ENCODE data around the gene CYP27A1. TPM values are rescaled to one million over a fixed set of nuclear protein-coding genes. Genes with fewer than 3 reads are reported as not detected.

The CYP27A1 gene
- total RNA-seq, 1 donor from 2014 or later: 273 TPM

DNA sequence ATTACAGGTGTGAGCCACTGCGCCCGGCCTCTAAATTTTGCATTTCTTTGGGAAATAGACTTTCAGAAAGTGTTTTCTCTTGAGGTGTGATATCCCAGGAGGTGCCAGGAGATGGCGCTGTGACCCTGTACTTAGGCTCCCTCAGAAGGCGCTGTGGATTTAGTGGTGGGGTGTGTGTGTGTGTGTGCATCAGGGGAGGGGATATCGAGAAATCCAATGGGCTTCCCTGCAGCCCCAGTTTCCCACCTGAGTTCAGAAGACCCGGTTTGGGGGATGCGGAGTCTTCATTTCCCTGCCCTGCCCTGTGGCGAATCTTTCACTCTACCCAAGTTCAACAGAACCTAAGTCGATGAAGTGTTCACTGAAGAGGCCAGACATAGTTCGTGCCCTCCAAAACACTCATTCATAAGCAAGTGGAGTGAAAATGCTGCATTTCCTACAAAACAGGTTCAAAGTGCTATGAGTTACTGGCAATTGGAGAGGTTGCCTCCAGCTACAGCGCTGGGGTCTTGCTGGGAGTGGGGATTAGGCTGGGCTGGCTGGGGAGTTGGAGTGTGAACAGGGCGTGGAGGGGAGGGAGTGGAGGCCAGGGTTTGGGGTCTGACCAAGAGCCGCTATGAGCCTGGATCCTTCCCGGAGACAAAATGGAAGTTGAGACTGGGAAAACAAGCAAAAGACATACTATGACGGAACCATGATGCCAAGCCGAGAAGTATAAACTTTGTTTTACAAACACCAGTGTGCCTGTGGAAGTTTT is 71.1 kb downstream of the CYP27A1 start:
- Histone ChIP-seq H3K27ac (no peak overlapping the region), H3K9me3 (no peaks in the 10 kb centered on the region), H3K4me3 (no peak overlapping the region), H3K27me3 (ENCODE audit: low read depth) (peaks cover 69% of the 10 kb centered on the region), H3K4me1 (no peaks in the 10 kb centered on the region), H3K36me3 (no peaks in the 10 kb centered on the region)
- intact Hi-C loops (cut with DNase I): no loop called here
- TF ChIP-seq, protein P1, sequence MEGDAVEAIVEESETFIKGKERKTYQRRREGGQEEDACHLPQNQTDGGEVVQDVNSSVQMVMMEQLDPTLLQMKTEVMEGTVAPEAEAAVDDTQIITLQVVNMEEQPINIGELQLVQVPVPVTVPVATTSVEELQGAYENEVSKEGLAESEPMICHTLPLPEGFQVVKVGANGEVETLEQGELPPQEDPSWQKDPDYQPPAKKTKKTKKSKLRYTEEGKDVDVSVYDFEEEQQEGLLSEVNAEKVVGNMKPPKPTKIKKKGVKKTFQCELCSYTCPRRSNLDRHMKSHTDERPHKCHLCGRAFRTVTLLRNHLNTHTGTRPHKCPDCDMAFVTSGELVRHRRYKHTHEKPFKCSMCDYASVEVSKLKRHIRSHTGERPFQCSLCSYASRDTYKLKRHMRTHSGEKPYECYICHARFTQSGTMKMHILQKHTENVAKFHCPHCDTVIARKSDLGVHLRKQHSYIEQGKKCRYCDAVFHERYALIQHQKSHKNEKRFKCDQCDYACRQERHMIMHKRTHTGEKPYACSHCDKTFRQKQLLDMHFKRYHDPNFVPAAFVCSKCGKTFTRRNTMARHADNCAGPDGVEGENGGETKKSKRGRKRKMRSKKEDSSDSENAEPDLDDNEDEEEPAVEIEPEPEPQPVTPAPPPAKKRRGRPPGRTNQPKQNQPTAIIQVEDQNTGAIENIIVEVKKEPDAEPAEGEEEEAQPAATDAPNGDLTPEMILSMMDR (IDR thresholded peaks at IDR 0.05): peak; percentile 65
- peak; percentile 69 to 73 for ATAC-seq
- peak; percentile 71 for DNase-seq

GRCh38 chr2:218853766-218854165 is 71.8 kb downstream of the CYP27A1 start:
- no peaks in the 10 kb centered on the region for H3K4me1 ChIP-seq
- H3K4me3 ChIP-seq: no peak overlapping the region
- no peaks in the 10 kb centered on the region for H3K9me3 ChIP-seq
- TF ChIP-seq, protein P1 (IDR thresholded peaks at IDR 0.05): no peak
- intact Hi-C loops (cut with DNase I): no loop called here
- DNase-seq (no peak), ATAC-seq (peak in 1 of 2 donors; percentile 23)
- no peak overlapping the region for H3K27ac ChIP-seq
- H3K27me3 ChIP-seq (ENCODE audit: low read depth): peaks cover 69% of the 10 kb centered on the region
- no peaks in the 10 kb centered on the region for H3K36me3 ChIP-seq

DNA sequence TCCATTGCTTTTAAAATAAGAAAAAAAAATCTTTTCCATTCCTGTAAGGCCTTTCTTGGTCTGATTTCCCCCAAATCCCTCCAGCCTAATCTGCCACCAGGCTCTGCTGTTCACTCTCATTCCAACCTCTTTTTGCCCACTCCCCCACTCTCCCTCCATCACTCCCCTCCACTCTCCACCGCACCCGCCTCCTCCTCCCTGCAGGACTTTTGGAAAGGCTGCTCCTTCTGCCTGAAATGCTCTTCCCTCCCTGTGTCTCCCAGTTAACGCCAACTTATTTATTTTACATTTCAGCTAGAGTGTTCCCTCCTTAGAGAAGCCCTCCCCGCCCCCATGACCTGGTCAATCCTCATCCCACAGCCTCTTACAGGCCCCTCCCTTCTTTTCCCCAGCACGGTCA is 72.9 kb downstream of the CYP27A1 start:
- H3K27me3 ChIP-seq (ENCODE audit: low read depth): peaks cover 73% of the 10 kb centered on the region
- ATAC-seq: no peak

GRCh38 chr2:218855305-218856166 is 73.6 kb downstream of the CYP27A1 start:
- TF ChIP-seq, protein P1 (IDR thresholded peaks at IDR 0.05): no peak
- Histone ChIP-seq H3K36me3 (no peaks in the 10 kb centered on the region), H3K4me3 (no peak overlapping the region), H3K9me3 (no peaks in the 10 kb centered on the region), H3K4me1 (peaks cover 7% of the 10 kb centered on the region), H3K27me3 (ENCODE audit: low read depth) (peaks cover 73% of the 10 kb centered on the region), H3K27ac (no peak overlapping the region)
- DNase-seq (no peak), ATAC-seq (no peak)
- intact Hi-C loops (cut with DNase I): no loop called here

More for the DNA sequence above, 72.9 kb downstream of the CYP27A1 start:
- intact Hi-C loops (cut with DNase I): no loop called here
- no peaks in the 10 kb centered on the region for H3K9me3 ChIP-seq
- TF ChIP-seq, protein P1 (IDR thresholded peaks at IDR 0.05): no peak
- peaks cover under 1% of the 10 kb centered on the region for H3K4me1 ChIP-seq
- H3K4me3 ChIP-seq: no peak overlapping the region
- H3K36me3 ChIP-seq: no peaks in the 10 kb centered on the region
- DNase-seq: no peak
- H3K27ac ChIP-seq: no peak overlapping the region

DNA sequence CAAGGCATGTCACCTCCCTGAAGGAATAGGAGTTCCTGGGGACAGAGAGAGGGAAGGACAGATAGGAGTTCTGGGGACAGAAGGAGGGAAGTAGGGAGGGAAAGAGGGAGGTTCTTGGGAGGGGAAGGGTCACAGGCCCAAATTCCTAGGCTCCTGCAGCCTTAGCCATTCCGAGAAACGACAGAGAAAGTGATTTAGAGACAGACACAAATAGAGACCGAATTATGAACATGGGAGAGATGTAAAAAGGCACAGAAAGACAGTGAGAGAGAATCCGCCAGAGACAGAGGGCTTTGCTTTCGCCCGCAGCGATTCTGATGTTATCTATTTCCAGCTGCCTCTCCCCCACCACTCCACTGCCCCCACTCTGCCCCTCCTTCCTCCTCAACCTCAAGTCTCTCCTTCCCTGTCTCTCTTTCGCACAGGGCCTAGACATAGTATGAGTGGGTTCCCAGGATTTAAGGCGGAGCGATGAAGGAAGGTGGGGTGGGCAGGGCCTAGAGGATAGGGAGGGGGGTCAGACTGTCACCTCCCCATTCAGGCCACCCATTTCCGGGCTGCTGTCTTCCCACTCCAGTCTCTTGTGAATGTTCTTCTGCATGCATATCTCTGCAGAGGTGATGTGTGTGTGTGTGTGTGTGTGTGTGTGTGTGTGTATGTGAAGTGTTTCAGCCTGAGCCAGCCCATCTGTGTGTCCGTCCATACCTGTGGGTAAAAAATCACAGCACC is 74.4 kb downstream of the CYP27A1 start:
- Histone ChIP-seq H3K36me3 (no peaks in the 10 kb centered on the region), H3K4me3 (no peak overlapping the region), H3K27ac (no peak overlapping the region), H3K9me3 (no peaks in the 10 kb centered on the region), H3K4me1 (peaks cover 15% of the 10 kb centered on the region), H3K27me3 (ENCODE audit: low read depth) (peaks cover 73% of the 10 kb centered on the region)
- intact Hi-C loops (cut with DNase I): no loop called here
- TF ChIP-seq, protein P1 (IDR thresholded peaks at IDR 0.05): no peak
- no peak for DNase-seq
- no peak for ATAC-seq

Measured in lower lobe of right lung (tissue), 2 donors.